Vagina (tissue), 2 donors: ENCODE data around the gene PPP1R9B. TPM values are rescaled to one million over a fixed set of nuclear protein-coding genes. Genes with fewer than 3 reads are reported as not detected.
A peak's percentile ranks its signal among the peaks of the same experiment; 100 is the strongest.

ENCODE experiments used
- DNase-seq, 2 donors: peaks; one replicate each; pipeline ENCODE4 v3.0.0-alpha.2; 2017; ENCODE audit errors: extremely low spot score in 2 of 2
- H3K27ac ChIP-seq: fragments of 200-600 bp; sonication (generic); one replicate; pipeline ENCODE4 v1.5.1; 2019
- H3K27me3 ChIP-seq: fragments of 200-600 bp; sonication (generic); one replicate; pipeline ENCODE4 v1.5.1; 2019
- H3K36me3 ChIP-seq, 2 donors: fragments of 200-600 bp; sonication (generic); one replicate each; pipeline ENCODE4 v1.5.1; 2017 to 2019
- H3K4me1 ChIP-seq: fragments of 200-600 bp; sonication (generic); one replicate; pipeline ENCODE4 v1.5.1; 2019
- H3K4me3 ChIP-seq, 2 donors: fragments of 200-600 bp; sonication (generic); 1 replicate in 1 of 2; 2 replicates in 1 of 2; pipeline ENCODE4 v1.5.1; 2016 to 2019
- H3K9me3 ChIP-seq: fragments of 200-600 bp; sonication (generic); one replicate; pipeline ENCODE4 v1.5.1; 2019
- POLR2A ChIP-seq, 2 donors: fragments of 450-650 bp; IDR thresholded peaks; one replicate each; pipeline ENCODE4 v1.6.1; 2017; ENCODE audit warnings: antibody characterized with exemption in 2 of 2, mild to moderate bottlenecking in 2 of 2, moderate library complexity in 2 of 2
- POLR2AphosphoS5 ChIP-seq, 2 donors: sonication (generic); formaldehyde crosslinking; IDR thresholded peaks; one replicate each; pipeline ENCODE4 v1.9.0; 2017; ENCODE audit warnings: antibody characterized with exemption in 2 of 2, mild to moderate bottlenecking in 2 of 2, low read depth in 1 of 2; ENCODE audit not compliant: insufficient read depth in 1 of 2
- intact Hi-C: fragments of 100-400 bp; cut with DNase I; formaldehyde crosslinking; loops from one replicate; pipeline ENCODE4 v1.15.1; 2023
- total RNA-seq: library from RNA; depleted of rRNA; stranded (reverse); fragments of >200 nt; gene quantifications from one replicate; pipeline ENCODE4 v1.2.3, GENCODE V29; 2016
- TF ChIP-seq, protein P1 (sequence below), 3 experiments: fragments of 450-650 bp in 2 of 3; fragments of 200-600 bp in 1 of 3; sonication (generic) in 1 of 3; IDR thresholded peaks; one replicate each; pipeline ENCODE4 v1.5.1; 2017 to 2019; ENCODE audit warnings: antibody characterized with exemption in 3 of 3, mild to moderate bottlenecking in 2 of 3, moderate library complexity in 2 of 3

The PPP1R9B gene
- total RNA-seq, 1 donor from 2014 or later, result 37.6 TPM

DNA sequence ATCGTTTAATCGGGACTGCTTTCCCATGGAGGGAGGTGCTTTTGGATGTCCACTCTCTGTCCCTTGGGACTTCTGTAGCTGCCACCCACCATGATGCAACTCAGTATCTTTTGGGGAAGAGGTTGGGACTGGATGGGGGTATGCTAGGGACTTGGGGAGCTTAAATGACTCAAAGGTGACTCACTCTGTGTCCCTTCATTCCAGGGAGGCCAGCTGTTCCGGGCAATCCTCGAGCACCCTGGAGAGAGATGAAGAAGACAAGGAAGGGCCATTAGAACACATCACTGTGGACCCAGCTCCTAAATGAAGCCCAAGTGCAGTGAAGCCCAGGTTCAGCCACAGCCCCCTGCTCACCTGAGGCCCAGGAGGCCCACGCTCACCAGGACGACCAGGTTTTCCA is 46.3 kb upstream of the PPP1R9B start:
- DNase-seq, result no peak
- H3K36me3 ChIP-seq, result peaks cover 4 to 69% of the 10 kb centered on the region in 2 donors
- TF ChIP-seq, protein P1, sequence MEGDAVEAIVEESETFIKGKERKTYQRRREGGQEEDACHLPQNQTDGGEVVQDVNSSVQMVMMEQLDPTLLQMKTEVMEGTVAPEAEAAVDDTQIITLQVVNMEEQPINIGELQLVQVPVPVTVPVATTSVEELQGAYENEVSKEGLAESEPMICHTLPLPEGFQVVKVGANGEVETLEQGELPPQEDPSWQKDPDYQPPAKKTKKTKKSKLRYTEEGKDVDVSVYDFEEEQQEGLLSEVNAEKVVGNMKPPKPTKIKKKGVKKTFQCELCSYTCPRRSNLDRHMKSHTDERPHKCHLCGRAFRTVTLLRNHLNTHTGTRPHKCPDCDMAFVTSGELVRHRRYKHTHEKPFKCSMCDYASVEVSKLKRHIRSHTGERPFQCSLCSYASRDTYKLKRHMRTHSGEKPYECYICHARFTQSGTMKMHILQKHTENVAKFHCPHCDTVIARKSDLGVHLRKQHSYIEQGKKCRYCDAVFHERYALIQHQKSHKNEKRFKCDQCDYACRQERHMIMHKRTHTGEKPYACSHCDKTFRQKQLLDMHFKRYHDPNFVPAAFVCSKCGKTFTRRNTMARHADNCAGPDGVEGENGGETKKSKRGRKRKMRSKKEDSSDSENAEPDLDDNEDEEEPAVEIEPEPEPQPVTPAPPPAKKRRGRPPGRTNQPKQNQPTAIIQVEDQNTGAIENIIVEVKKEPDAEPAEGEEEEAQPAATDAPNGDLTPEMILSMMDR (IDR thresholded peaks at IDR 0.05), result no peak
- TF ChIP-seq POLR2A (IDR thresholded peaks at IDR 0.05) (no peak), POLR2AphosphoS5 (IDR thresholded peaks at IDR 0.05; ENCODE audit: insufficient read depth in 1 of 2, low read depth in 1 of 2) (no peak)
- H3K27ac ChIP-seq, result peak overlapping the region; percentile 97
- peaks cover 83% of the 10 kb centered on the region for H3K4me1 ChIP-seq
- intact Hi-C loops, result no loop called here
- H3K27me3 ChIP-seq, result no peaks in the 10 kb centered on the region
- H3K9me3 ChIP-seq, result no peaks in the 10 kb centered on the region
- peak overlapping the region in 1 of 2 donors; percentile 79 for H3K4me3 ChIP-seq

DNA sequence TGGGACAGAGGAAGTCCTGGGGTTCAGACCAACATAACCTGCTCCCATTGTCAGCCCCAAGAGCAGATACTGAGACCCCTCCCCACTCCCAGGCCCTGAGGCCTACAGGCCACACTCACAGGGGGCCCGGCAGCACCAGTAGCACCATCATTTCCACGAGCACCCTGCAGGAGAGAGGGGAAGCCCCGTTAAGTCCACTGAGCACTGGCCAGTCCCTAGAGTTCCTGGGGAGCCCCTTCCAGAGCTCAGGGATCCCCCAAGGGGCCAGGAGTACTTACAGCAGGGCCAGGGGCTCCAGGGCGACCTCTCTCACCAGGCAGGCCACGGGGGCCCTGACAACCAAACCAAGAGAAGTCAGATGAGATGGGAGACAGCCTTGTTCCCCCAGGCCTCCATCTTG is 45.6 kb upstream of the PPP1R9B start:
- Histone ChIP-seq H3K4me1 (peaks cover 90% of the 10 kb centered on the region), H3K27me3 (no peaks in the 10 kb centered on the region), H3K36me3 (peaks cover 4 to 76% of the 10 kb centered on the region in 2 donors), H3K4me3 (peak overlapping the region in 1 of 2 donors; percentile 79), H3K27ac (peak overlapping the region; percentile 97), H3K9me3 (no peaks in the 10 kb centered on the region)
- no peak for TF ChIP-seq POLR2AphosphoS5 (IDR thresholded peaks at IDR 0.05; ENCODE audit: insufficient read depth in 1 of 2, low read depth in 1 of 2)
- TF ChIP-seq, protein P1 (IDR thresholded peaks at IDR 0.05), result no peak
- no peak for TF ChIP-seq POLR2A (IDR thresholded peaks at IDR 0.05)
- intact Hi-C loops, result no loop called here
- DNase-seq, result no peak

DNA sequence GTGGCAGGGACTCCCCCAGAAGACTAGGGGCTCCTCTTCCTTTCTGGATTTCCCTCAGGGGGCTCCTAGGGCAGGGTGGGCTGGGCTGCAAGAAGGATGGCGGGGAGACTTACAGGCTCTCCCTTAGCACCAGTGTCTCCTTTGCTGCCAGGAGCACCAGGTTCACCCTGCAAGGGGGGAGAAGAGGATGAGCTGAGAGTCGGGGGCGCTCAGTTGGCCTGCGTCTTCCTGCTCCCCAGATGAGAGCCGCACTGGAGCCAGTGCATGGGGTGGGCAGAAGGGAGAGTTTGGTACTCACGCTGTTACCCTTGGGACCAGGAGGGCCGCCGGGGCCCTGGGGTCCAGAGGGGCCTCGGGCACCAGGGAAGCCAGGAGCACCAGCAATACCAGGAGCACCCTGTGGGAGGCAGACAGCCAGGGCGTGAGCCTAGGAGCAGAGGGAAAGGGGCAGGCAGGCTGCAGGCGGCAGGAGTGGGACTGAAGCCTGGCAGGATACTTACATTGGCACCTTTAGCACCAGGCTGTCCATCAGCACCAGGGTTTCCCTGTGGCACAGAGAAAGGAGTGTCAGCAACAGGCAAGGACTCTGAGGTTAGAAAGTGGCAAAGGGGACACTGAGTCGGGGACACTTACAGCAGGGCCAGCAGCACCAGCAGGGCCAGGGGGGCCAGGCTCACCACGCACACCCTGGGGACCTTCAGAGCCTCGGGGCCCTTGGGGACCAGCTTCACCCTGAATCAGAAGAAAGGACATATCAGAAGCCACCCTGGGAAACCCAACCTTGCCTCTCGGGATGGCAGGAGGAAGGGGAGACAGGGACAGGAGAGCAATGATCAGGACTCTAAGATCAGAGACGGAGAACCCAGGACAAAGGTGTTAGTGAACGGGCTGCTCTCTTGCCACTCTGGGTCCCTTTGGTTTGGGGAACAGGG is 44.7 kb upstream of the PPP1R9B start:
- no peaks in the 10 kb centered on the region for H3K9me3 ChIP-seq
- peaks cover 94% of the 10 kb centered on the region for H3K4me1 ChIP-seq
- intact Hi-C loops, result no loop called here
- TF ChIP-seq POLR2AphosphoS5 (IDR thresholded peaks at IDR 0.05; ENCODE audit: insufficient read depth in 1 of 2, low read depth in 1 of 2) (peak in 1 of 2 donors; percentile 11), POLR2A (IDR thresholded peaks at IDR 0.05) (no peak)
- H3K27ac ChIP-seq, result peak overlapping the region; percentile 97
- DNase-seq, result no peak
- peak overlapping the region in 1 of 2 donors; percentile 79 for H3K4me3 ChIP-seq
- no peaks in the 10 kb centered on the region for H3K27me3 ChIP-seq
- H3K36me3 ChIP-seq, result peaks cover 4 to 82% of the 10 kb centered on the region in 2 donors

DNA sequence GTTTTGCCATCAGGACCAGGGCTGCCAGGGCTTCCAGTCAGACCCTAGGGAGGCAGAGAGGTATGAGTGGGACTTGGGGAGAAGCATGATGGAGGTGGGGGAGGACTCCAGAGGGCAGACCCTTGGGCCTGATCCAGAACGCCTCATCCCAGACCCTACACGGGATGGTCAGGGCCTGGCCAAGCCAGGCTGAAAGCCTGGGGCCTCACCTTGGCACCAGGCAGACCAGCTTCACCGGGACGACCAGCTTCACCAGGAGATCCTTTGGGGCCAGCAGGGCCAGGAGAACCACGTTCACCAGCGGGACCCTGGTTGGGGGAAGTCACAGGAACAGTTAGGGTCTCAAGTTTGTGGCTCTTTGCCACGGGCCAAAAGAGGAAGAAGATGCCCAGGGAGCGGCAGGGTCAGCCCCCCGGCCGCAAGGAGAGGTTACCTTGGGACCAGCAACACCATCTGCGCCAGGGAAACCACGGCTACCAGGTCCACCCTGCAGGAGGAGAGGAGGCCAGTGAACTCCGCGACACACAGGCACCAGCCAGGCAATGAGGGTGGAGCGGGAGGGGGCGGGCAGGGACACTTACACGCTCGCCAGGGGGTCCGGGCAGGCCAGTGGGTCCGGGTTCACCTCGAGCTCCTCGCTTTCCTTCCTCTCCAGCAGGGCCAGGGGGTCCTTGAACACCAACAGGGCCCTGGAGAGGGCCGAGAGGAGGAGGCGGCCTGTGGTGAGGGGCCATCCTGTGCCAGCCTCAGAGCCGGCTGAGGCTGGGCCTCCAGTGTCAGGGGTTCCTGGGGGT is 43.9 kb upstream of the PPP1R9B start:
- no peak for DNase-seq
- H3K9me3 ChIP-seq, result no peaks in the 10 kb centered on the region
- H3K4me3 ChIP-seq, result peak overlapping the region in 1 of 2 donors; percentile 79
- intact Hi-C loops, result no loop called here
- peak overlapping the region; percentile 97 for H3K27ac ChIP-seq
- H3K27me3 ChIP-seq, result no peaks in the 10 kb centered on the region
- TF ChIP-seq POLR2A (IDR thresholded peaks at IDR 0.05) (no peak), POLR2AphosphoS5 (IDR thresholded peaks at IDR 0.05; ENCODE audit: insufficient read depth in 1 of 2, low read depth in 1 of 2) (no peak)
- TF ChIP-seq, protein P1 (IDR thresholded peaks at IDR 0.05), result no peak
- H3K36me3 ChIP-seq, result peaks cover 4 to 90% of the 10 kb centered on the region in 2 donors
- H3K4me1 ChIP-seq, result peaks cover 99% of the 10 kb centered on the region

DNA sequence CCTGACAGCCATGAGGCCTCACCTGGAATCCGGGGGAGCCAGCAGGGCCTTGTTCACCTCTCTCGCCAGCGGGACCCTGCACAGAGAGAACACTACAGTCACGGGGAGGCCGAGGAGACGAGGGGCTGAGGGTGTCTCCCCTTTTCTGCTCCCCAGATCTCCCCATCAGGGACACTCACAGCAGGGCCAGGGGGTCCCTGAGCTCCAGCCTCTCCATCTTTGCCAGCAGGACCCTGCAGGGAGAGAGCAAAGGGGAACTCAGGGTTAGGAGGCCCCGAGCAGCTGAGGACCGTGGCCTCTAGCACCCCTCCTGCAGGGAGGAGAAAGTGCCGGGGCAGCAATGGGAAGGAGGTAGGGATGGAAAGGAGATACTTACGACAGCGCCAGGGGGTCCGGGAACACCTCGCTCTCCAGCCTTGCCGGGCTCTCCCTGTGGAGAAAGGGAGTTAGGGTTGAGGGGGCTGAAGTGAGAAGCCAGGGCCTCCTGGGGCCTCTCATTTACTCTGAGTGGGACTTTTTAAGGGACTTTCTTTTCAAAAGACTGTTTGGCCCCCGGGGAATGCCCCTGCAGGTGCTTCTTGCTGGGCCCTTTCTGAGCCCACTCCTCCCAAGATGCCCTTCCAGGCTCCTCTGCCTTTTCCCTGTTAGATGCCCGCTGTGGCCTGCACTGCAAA is 42.3 kb upstream of the PPP1R9B start:
- Histone ChIP-seq H3K4me3 (no peak overlapping the region), H3K27ac (peak overlapping the region; percentile 97), H3K4me1 (peaks cover 95% of the 10 kb centered on the region), H3K9me3 (no peaks in the 10 kb centered on the region), H3K36me3 (peaks cover 4 to 86% of the 10 kb centered on the region in 2 donors), H3K27me3 (no peaks in the 10 kb centered on the region)
- TF ChIP-seq, protein P1 (IDR thresholded peaks at IDR 0.05), result no peak
- no peak for TF ChIP-seq POLR2AphosphoS5 (IDR thresholded peaks at IDR 0.05; ENCODE audit: insufficient read depth in 1 of 2, low read depth in 1 of 2)
- TF ChIP-seq POLR2A (IDR thresholded peaks at IDR 0.05), result no peak
- intact Hi-C loops, result no loop called here
- no peak for DNase-seq
